22Rv1 (cell line): Measurements from ENCODE around the gene RAMACL.

Experiments
- H3K27ac ChIP-seq: fragments of 450-650 bp; 2 replicates; pipeline ENCODE4 v1.5.1; 2017
- ZFX ChIP-seq: fragments of 450-650 bp; IDR thresholded peaks from 2 replicates; pipeline ENCODE4 v1.6.1; 2017; ENCODE audit warnings: antibody characterized with exemption, borderline replicate concordance
- TF ChIP-seq, protein P1 (sequence below): fragments of 450-650 bp; IDR thresholded peaks from 2 replicates; pipeline ENCODE4 v1.5.1; 2017; ENCODE audit warnings: mild to moderate bottlenecking

The RAMACL gene

DNA sequence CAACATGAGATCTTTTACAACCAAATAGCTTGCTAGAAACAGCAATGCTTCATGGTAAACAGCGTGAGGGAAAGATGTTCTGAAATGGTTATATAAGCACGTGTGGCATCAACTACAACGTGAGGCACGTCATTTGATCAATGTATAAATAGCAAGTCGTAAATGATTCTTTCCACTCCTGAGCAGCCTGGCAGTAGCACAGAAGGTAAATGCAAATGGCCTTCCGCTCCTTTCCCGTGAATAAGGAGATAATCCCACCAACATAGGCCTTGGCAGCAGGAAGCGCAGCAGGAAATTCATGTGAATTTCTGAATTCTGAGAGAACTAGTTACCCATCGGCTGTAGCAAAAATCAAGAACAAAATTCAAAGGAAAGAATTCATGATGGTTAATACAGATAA, 23.6 kb upstream of the RAMACL start:
- no peak for TF ChIP-seq ZFX
- TF ChIP-seq, protein P1, sequence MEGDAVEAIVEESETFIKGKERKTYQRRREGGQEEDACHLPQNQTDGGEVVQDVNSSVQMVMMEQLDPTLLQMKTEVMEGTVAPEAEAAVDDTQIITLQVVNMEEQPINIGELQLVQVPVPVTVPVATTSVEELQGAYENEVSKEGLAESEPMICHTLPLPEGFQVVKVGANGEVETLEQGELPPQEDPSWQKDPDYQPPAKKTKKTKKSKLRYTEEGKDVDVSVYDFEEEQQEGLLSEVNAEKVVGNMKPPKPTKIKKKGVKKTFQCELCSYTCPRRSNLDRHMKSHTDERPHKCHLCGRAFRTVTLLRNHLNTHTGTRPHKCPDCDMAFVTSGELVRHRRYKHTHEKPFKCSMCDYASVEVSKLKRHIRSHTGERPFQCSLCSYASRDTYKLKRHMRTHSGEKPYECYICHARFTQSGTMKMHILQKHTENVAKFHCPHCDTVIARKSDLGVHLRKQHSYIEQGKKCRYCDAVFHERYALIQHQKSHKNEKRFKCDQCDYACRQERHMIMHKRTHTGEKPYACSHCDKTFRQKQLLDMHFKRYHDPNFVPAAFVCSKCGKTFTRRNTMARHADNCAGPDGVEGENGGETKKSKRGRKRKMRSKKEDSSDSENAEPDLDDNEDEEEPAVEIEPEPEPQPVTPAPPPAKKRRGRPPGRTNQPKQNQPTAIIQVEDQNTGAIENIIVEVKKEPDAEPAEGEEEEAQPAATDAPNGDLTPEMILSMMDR: no peak
- no peak overlapping the region for H3K27ac ChIP-seq

DNA sequence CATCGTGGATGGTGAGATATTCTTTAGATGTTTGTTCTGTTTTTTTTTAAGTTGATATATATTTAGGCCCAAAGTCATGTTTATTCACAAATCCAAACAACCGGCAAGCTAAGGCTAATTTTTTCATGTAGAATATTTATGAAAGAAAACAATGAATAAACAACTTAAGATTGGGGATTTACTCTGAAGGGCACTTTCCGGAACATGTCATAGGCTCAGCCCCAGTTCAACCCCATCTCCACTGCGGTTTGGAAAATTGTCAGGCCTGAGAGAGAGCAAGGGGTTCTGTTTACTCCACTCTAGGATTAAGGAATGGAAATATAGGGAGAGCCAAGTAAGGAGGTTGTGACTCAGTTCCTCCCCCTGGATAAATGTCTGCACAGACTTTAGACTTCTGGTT, 22.3 kb upstream of the RAMACL start:
- H3K27ac ChIP-seq: no peak overlapping the region
- TF ChIP-seq, protein P1: no peak
- no peak for TF ChIP-seq ZFX

- no peak for TF ChIP-seq ZFX
- TF ChIP-seq, protein P1: no peak
Measured at GRCh38 chr6:166605752-166606151, 19.3 kb upstream of the RAMACL start.

GRCh38 chr6:166604911-166605310, 18.4 kb upstream of the RAMACL start:
- TF ChIP-seq, protein P1: no peak
- no peak for TF ChIP-seq ZFX
- no peak overlapping the region for H3K27ac ChIP-seq

More at GRCh38 chr6:166605752-166606151, 19.3 kb upstream of the RAMACL start:
- H3K27ac ChIP-seq: no peak overlapping the region

- H3K27ac ChIP-seq: no peak overlapping the region
- TF ChIP-seq ZFX: no peak
- TF ChIP-seq, protein P1: no peak
Measured at GRCh38 chr6:166604328-166604727, 17.9 kb upstream of the RAMACL start.

DNA sequence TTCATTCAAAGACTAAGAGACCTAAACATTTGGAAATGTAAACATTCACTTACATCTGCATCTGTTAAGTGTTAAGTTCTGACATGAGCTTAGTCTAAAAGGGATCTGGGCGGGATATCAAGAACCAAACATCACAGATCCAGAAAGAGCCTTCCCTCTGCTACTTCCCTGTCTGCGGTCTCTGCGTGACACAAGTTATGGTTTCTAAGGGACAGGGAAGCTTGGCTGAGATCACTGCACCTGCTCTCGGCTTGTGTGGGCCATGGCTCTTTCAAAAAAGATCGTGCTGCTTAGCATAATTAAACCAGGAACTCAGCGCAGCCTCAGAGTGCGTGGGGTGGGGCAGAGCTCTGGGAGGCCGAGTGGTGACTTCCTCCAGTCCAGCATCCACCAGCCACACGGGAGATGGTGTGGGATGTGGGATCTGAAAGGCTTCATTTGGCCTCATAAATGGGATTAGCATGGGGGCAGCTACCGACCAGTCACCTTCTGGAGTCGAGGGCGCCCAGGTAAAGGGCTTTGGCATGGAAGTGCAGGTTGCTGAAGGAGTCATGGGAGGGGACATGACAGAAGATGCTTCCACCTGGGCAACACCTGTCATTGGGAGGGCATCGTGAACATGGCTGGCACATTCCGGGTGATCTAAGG, 16.7 kb upstream of the RAMACL start:
- no peak overlapping the region for H3K27ac ChIP-seq
- TF ChIP-seq, protein P1: no peak
- TF ChIP-seq ZFX: no peak

- TF ChIP-seq, protein P1: no peak
- no peak for TF ChIP-seq ZFX
Measured at GRCh38 chr6:166601956-166602355, 15.5 kb upstream of the RAMACL start.

More at GRCh38 chr6:166601956-166602355, 15.5 kb upstream of the RAMACL start:
- H3K27ac ChIP-seq: no peak overlapping the region
